Thyroid gland (tissue), 4 donors: ENCODE measurements around the gene MORN1. TPM values are rescaled to one million over a fixed set of nuclear protein-coding genes. Genes with fewer than 3 reads are reported as not detected.

ENCODE experiments used
- DNase-seq, 2 donors: peaks; one replicate each; pipeline ENCODE4 v3.0.0-alpha.2; 2019
- H3K27ac ChIP-seq, 3 donors: fragments of 200-600 bp; sonication (generic); 1 replicate in 2 of 3; 2 replicates in 1 of 3; pipeline ENCODE4 v1.5.1; 2016 to 2019; ENCODE audit warnings: mild to moderate bottlenecking in 1 of 3, moderate library complexity in 1 of 3
- H3K27me3 ChIP-seq: fragments of 200-600 bp; sonication (generic); one replicate; pipeline ENCODE4 v1.5.1; 2019
- H3K36me3 ChIP-seq, 2 donors: fragments of 200-600 bp; sonication (generic); one replicate each; pipeline ENCODE4 v1.5.1; 2016 to 2019
- H3K4me1 ChIP-seq, 2 donors: fragments of 200-600 bp; sonication (generic); one replicate each; pipeline ENCODE4 v1.5.1; 2017 to 2019
- H3K4me3 ChIP-seq, 3 donors: fragments of 200-600 bp; sonication (generic); replicated peaks in 1 of 3; 1 replicate in 2 of 3; 2 replicates in 1 of 3; pipeline ENCODE4 v1.5.1; 2016; ENCODE audit warnings: mild to moderate bottlenecking in 1 of 3
- H3K9me3 ChIP-seq: fragments of 200-600 bp; sonication (generic); one replicate; pipeline ENCODE4 v1.5.1; 2017
- POLR2A ChIP-seq, 2 donors: fragments of 450-650 bp; IDR thresholded peaks; one replicate each; pipeline ENCODE4 v1.6.1; 2017; ENCODE audit warnings: antibody characterized with exemption in 2 of 2, mild to moderate bottlenecking in 2 of 2, moderate library complexity in 1 of 2
- WGBS, 2 donors: methylation state at CpG; one replicate each; pipeline ENCODE4 v1.1.5; 2017; 5-methylcytosine and 5-hydroxymethylcytosine counted together
- intact Hi-C: fragments of 100-400 bp; cut with DNase I; formaldehyde crosslinking; loops from one replicate; pipeline ENCODE4 v1.15.1; 2023
- total RNA-seq, 4 donors: library from RNA; depleted of rRNA; stranded (reverse); fragments of >200 nt; gene quantifications; one replicate each; pipeline ENCODE4 v1.2.3, GENCODE V29; 2016
- TF ChIP-seq, protein P1 (sequence below), 6 experiments: fragments of 200-600 bp in 3 of 6; fragments of 450-650 bp in 3 of 6; sonication (generic) in 3 of 6; IDR thresholded peaks; one replicate each; pipeline ENCODE4 v1.5.1; 2016 to 2019; ENCODE audit warnings: antibody characterized with exemption in 6 of 6, mild to moderate bottlenecking in 2 of 6, inconsistent platforms in 1 of 6, moderate library complexity in 1 of 6

Gene MORN1
- total RNA-seq, 4 donors from 2014 or later = 23.3 to 45.3 (median 33.8) TPM

DNA sequence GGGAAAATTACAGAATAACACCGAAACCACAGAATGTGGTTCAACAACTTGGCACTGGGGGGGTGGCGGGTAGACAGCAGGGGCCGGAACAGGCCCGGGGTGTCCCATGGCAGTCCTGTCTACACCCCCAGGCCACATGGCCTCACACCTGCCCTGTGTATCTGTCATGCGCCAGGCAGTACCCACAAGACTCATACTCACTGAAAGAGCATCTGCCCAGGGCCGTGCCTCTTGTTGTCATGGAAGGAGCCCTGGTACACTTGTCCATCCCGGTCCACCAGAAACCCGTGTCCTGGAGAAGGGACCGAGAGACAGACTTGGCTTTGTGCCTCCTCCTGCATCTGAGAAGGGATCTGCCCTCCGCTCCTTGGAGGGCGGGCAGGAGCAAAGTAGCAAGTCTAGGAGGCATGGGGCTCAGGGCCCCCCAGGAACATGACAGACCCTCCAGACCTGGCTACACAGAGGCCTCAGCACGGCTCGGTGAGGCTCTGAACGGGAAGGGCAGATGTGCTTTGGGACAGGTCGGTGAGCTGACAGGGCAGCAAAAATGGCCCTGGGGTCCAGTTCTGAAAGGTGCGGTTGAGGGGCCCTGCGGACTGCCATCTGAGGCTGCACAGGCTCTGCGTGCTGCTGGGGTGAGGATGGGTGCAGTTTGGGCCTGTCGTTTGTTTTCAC lies 5.6 kb downstream of the MORN1 start:
- no peak overlapping the region for H3K4me3 ChIP-seq
- no peaks in the 10 kb centered on the region for H3K27me3 ChIP-seq
- no peak for TF ChIP-seq POLR2A (IDR thresholded peaks at IDR 0.05)
- TF ChIP-seq, protein P1, sequence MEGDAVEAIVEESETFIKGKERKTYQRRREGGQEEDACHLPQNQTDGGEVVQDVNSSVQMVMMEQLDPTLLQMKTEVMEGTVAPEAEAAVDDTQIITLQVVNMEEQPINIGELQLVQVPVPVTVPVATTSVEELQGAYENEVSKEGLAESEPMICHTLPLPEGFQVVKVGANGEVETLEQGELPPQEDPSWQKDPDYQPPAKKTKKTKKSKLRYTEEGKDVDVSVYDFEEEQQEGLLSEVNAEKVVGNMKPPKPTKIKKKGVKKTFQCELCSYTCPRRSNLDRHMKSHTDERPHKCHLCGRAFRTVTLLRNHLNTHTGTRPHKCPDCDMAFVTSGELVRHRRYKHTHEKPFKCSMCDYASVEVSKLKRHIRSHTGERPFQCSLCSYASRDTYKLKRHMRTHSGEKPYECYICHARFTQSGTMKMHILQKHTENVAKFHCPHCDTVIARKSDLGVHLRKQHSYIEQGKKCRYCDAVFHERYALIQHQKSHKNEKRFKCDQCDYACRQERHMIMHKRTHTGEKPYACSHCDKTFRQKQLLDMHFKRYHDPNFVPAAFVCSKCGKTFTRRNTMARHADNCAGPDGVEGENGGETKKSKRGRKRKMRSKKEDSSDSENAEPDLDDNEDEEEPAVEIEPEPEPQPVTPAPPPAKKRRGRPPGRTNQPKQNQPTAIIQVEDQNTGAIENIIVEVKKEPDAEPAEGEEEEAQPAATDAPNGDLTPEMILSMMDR (IDR thresholded peaks at IDR 0.05) = no peak
- intact Hi-C loops = loop anchor here (10.0 kb wide), 1 partner anchor 71 kb away; no protein-coding TSS in a partner anchor
- no peaks in the 10 kb centered on the region for H3K36me3 ChIP-seq
- WGBS, 2 donors = 88 to 92% methylated on average over 19 of the region's 19 CpGs
- H3K9me3 ChIP-seq = no peaks in the 10 kb centered on the region
- no peak overlapping the region for H3K27ac ChIP-seq
- DNase-seq = no peak
- peaks cover 8% of the 10 kb centered on the region in 2 donors for H3K4me1 ChIP-seq

DNA sequence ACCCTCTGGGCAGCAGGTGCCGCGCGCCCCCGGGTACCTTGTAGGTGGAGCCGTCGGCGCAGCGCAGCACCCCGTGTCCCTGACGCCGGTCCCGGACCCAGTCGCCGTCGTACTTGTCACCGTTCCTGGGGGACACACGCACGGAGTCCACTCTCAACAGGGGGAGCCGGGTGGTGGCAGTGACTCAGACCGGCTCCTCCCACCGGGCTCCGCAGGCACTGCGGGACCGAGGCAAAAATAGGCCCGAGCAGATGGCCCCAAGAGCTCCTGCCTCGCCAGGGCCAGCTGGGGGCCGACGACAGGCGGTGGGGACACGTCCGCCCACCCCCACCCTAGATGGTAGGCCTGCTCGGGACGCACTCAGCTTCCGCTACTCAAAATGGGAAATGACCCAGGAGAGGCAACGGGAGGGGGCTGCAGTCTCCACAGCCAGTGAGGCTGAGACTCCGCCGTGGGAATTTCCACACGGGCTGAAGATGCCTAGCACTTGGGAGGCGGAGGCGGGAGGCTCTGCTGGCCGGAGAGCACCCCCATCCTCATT lies 6.3 kb downstream of the MORN1 start:
- Histone ChIP-seq H3K27ac (no peak overlapping the region), H3K36me3 (no peaks in the 10 kb centered on the region), H3K9me3 (no peaks in the 10 kb centered on the region), H3K4me3 (no peak overlapping the region), H3K4me1 (peaks cover under 1% of the 10 kb centered on the region in 2 donors), H3K27me3 (no peaks in the 10 kb centered on the region)
- 83 to 92% methylated on average over 25 to 32 of the region's 41 CpGs for WGBS, 2 donors
- intact Hi-C loops = loop anchor here (10.0 kb wide), 1 partner anchor 70 kb away; no protein-coding TSS in a partner anchor
- TF ChIP-seq POLR2A (IDR thresholded peaks at IDR 0.05) = no peak
- TF ChIP-seq, protein P1 (IDR thresholded peaks at IDR 0.05) = no peak
- no peak for DNase-seq

DNA sequence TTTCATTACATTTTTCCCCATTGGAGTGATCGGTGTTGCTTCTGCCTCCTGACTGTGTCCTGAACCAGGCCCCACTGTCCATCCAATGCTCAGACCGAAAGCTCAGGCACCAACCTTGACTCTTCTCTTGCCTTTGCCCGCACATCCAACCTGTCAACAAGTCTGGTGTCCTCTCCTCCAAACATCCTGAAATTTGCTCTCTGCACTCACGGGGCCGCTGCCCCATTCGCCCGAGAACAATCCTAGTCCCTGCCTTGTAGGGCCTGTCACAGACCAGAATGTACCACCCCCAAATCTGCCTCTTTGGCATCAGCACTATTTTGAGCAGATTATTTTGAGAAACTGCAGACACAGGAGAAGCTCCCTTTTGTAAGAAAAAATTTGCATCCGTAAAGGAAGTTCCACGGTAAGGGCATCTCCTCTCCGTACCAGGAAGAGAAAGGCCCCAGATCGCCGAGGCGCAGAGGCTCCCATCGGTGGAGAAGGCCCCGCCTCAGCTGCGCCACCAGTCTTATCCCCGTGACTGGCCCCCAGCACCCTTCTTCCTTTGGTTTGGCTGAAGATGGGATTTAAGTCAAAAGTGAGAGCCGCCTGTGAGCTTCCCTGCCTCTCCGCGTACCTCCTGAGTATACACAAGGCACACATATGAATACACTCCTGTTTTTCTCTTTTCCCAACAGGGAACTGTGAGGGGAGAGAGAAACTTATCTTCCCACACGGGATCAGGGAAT lies 7.1 kb downstream of the MORN1 start:
- no peak for DNase-seq
- 94 to 95% methylated on average over 21 of the region's 21 CpGs for WGBS, 2 donors
- H3K4me1 ChIP-seq = no peaks in the 10 kb centered on the region

DNA sequence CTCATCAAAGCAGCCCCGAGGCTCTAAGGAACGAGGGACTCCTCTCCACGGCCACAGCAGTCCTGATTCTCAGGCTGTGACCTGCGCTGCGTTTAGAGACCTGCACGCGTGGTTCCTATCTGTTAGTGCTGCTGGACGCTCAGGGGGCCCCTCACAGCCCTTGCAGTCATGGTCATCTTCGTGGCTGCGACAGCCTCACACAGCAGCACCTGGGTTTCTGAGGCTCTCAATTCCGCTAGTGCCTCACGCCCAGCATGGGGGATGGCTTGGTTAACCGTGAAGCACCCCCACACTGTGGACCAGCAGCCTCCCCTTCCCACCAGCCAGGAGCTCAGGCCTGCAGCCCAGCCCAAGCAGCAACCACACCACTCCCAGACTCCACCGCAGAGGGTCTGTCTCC lies 7.8 kb downstream of the MORN1 start:
- WGBS, 2 donors = 89 to 94% methylated on average over 12 of the region's 14 CpGs
- Histone ChIP-seq H3K9me3 (no peaks in the 10 kb centered on the region), H3K36me3 (no peaks in the 10 kb centered on the region), H3K4me1 (no peaks in the 10 kb centered on the region), H3K4me3 (no peak overlapping the region), H3K27ac (no peak overlapping the region), H3K27me3 (no peaks in the 10 kb centered on the region)
- TF ChIP-seq, protein P1 (IDR thresholded peaks at IDR 0.05) = no peak
- no peak for TF ChIP-seq POLR2A (IDR thresholded peaks at IDR 0.05)
- DNase-seq = no peak
- intact Hi-C loops = loop anchor here (2.0 to 10.0 kb wide), 2 partner anchors 69 to 189 kb away; partner anchors contain the start of gene FAAP20

More for the DNA sequence above, 7.1 kb downstream of the MORN1 start:
- TF ChIP-seq POLR2A (IDR thresholded peaks at IDR 0.05) = no peak
- TF ChIP-seq, protein P1 (IDR thresholded peaks at IDR 0.05) = no peak
- intact Hi-C loops = loop anchor here (10.0 kb wide), 1 partner anchor 69 kb away; no protein-coding TSS in a partner anchor
- Histone ChIP-seq H3K4me3 (no peak overlapping the region), H3K27ac (no peak overlapping the region), H3K36me3 (no peaks in the 10 kb centered on the region), H3K27me3 (no peaks in the 10 kb centered on the region), H3K9me3 (no peaks in the 10 kb centered on the region)
